ENCODE data around the gene SSBP2. TPM values are rescaled to one million over a fixed set of nuclear protein-coding genes. Genes with fewer than 3 reads are reported as not detected.
"Not testable (repeated sequence)": the region's sequence is repeated elsewhere in the genome, so short reads cannot be mapped to it uniquely, and the experiment has no call there.

The SSBP2 gene
- total RNA-seq, 2 donors from 2014 or later, result 25.1 to 26.9 TPM

- no peak overlapping the region for H3K27ac ChIP-seq
- 94% methylated on average over 4 of the region's 4 CpGs for WGBS
- no peak for TF ChIP-seq CTCF (IDR thresholded peaks at IDR 0.05)
- TF ChIP-seq POLR2A (IDR thresholded peaks at IDR 0.05), result no peak
- TF ChIP-seq POLR2AphosphoS5 (IDR thresholded peaks at IDR 0.05), result no peak
- H3K27me3 ChIP-seq (replicated peaks; ENCODE audit: insufficient read depth), result no peaks in the 10 kb centered on the region
- intact Hi-C loops (cut with DNase I), result no loop called here
- H3K4me1 ChIP-seq (replicated peaks), result no peaks in the 10 kb centered on the region
- no peak overlapping the region for H3K4me3 ChIP-seq
- DNase-seq (ENCODE audit: low spot score), result no peak
- H3K36me3 ChIP-seq, result no peaks in the 10 kb centered on the region
- H3K9me3 ChIP-seq, result no peaks in the 10 kb centered on the region
Observed at GRCh38 chr5:81417052-81417451, 333.8 kb downstream of the SSBP2 start.

- no peaks in the 10 kb centered on the region for H3K9me3 ChIP-seq
- no peaks in the 10 kb centered on the region for H3K4me1 ChIP-seq (replicated peaks)
- TF ChIP-seq CTCF (IDR thresholded peaks at IDR 0.05) (no peak), POLR2AphosphoS5 (IDR thresholded peaks at IDR 0.05) (no peak), POLR2A (IDR thresholded peaks at IDR 0.05) (no peak)
- 94% methylated on average over 2 of the region's 2 CpGs for WGBS
- no peaks in the 10 kb centered on the region for H3K36me3 ChIP-seq
- H3K27me3 ChIP-seq (replicated peaks; ENCODE audit: insufficient read depth), result no peaks in the 10 kb centered on the region
- intact Hi-C loops (cut with DNase I), result no loop called here
- H3K27ac ChIP-seq, result no peak overlapping the region
- no peak overlapping the region for H3K4me3 ChIP-seq
- no peak for DNase-seq (ENCODE audit: low spot score)
Observed at GRCh38 chr5:81409896-81410295, 341.0 kb downstream of the SSBP2 start.

- no peak overlapping the region for H3K4me3 ChIP-seq
- H3K9me3 ChIP-seq, result no peaks in the 10 kb centered on the region
- 95% methylated on average over 2 of the region's 2 CpGs for whole genome bisulfite sequencing
- no peak overlapping the region for H3K27ac ChIP-seq
- intact Hi-C loops (cut with DNase I), result no loop called here
- no peaks in the 10 kb centered on the region for H3K36me3 ChIP-seq
- H3K4me1 ChIP-seq (replicated peaks), result no peaks in the 10 kb centered on the region
- H3K27me3 ChIP-seq (replicated peaks; ENCODE audit: insufficient read depth), result no peaks in the 10 kb centered on the region
- TF ChIP-seq POLR2A (IDR thresholded peaks at IDR 0.05), result no peak
- no peak for TF ChIP-seq CTCF (IDR thresholded peaks at IDR 0.05)
- no peak for TF ChIP-seq POLR2AphosphoS5 (IDR thresholded peaks at IDR 0.05)
- DNase-seq (ENCODE audit: low spot score), result no peak
Observed at GRCh38 chr5:81409361-81409760, 341.5 kb downstream of the SSBP2 start.

- WGBS, result 76% methylated on average over 1 of the region's 1 CpG
Observed at GRCh38 chr5:81408496-81408895, 342.4 kb downstream of the SSBP2 start.

GRCh38 chr5:81407811-81408210 lies 343.1 kb downstream of the SSBP2 start:
- DNase-seq (ENCODE audit: low spot score); intact Hi-C loops (cut with DNase I); H3K4me1 ChIP-seq (replicated peaks); H3K4me3 ChIP-seq; H3K36me3 ChIP-seq; H3K27ac ChIP-seq; H3K27me3 ChIP-seq (replicated peaks; ENCODE audit: insufficient read depth); H3K9me3 ChIP-seq: not testable (repeated sequence)
- 72% methylated on average over 4 of the region's 4 CpGs for WGBS

More at GRCh38 chr5:81408496-81408895, 342.4 kb downstream of the SSBP2 start:
- no peak overlapping the region for H3K27ac ChIP-seq
- no peaks in the 10 kb centered on the region for H3K36me3 ChIP-seq
- TF ChIP-seq POLR2AphosphoS5 (IDR thresholded peaks at IDR 0.05), result no peak
- H3K4me1 ChIP-seq (replicated peaks), result no peaks in the 10 kb centered on the region
- no peak for DNase-seq (ENCODE audit: low spot score)
- intact Hi-C loops (cut with DNase I), result no loop called here
- no peaks in the 10 kb centered on the region for H3K27me3 ChIP-seq (replicated peaks; ENCODE audit: insufficient read depth)
- no peak overlapping the region for H3K4me3 ChIP-seq
- H3K9me3 ChIP-seq, result no peaks in the 10 kb centered on the region

- H3K27me3 ChIP-seq (replicated peaks; ENCODE audit: insufficient read depth), result no peaks in the 10 kb centered on the region
- 87% methylated on average over 7 of the region's 7 CpGs for WGBS
- H3K4me1 ChIP-seq (replicated peaks), result no peaks in the 10 kb centered on the region
- TF ChIP-seq POLR2A (IDR thresholded peaks at IDR 0.05), result no peak
- TF ChIP-seq CTCF (IDR thresholded peaks at IDR 0.05), result no peak
- TF ChIP-seq POLR2AphosphoS5 (IDR thresholded peaks at IDR 0.05), result no peak
- H3K36me3 ChIP-seq, result no peaks in the 10 kb centered on the region
- DNase-seq (ENCODE audit: low spot score), result no peak
- no peaks in the 10 kb centered on the region for H3K9me3 ChIP-seq
- no peak overlapping the region for H3K27ac ChIP-seq
- intact Hi-C loops (cut with DNase I), result no loop called here
- H3K4me3 ChIP-seq, result no peak overlapping the region
Observed at GRCh38 chr5:81405126-81405891, 345.6 kb downstream of the SSBP2 start.

Data from prostate gland (tissue), 2 donors.